NCI-H524 treated with DMSO at 0.1 percent for 48 hours (cell line): Measurements from ENCODE around the gene MAPK4.
"Not testable (repeated sequence)": the region's sequence is repeated elsewhere in the genome, so short reads cannot be mapped to it uniquely, and the experiment has no call there.

Experiments
- DNase-seq: peaks from one replicate; lab custom pipeline; 2025; lab: John Stamatoyannopoulos, UW

Gene MAPK4

GRCh38 chr18:50687491-50687890 is 127.6 kb downstream of the MAPK4 start:
- no peak for DNase-seq

- DNase-seq = no peak
Measured at GRCh38 chr18:50689578-50689977, 129.7 kb downstream of the MAPK4 start.

- DNase-seq = no peak
Measured at GRCh38 chr18:50694147-50694546, 134.3 kb downstream of the MAPK4 start.

GRCh38 chr18:50695431-50696176 is 135.7 kb downstream of the MAPK4 start:
- DNase-seq = no peak

GRCh38 chr18:50696436-50696835 is 136.5 kb downstream of the MAPK4 start:
- DNase-seq = no peak

GRCh38 chr18:50696929-50697328 is 137.0 kb downstream of the MAPK4 start:
- no peak for DNase-seq

- no peak for DNase-seq
Measured at GRCh38 chr18:50697509-50697908, 137.6 kb downstream of the MAPK4 start.

GRCh38 chr18:50700245-50701165 is 140.6 kb downstream of the MAPK4 start:
- DNase-seq = no peak

- DNase-seq = no peak
Measured at GRCh38 chr18:50704357-50704940, 144.6 kb downstream of the MAPK4 start.

- peak; percentile 76 for DNase-seq
Measured at GRCh38 chr18:50706199-50706598, 146.3 kb downstream of the MAPK4 start.

- DNase-seq = no peak
Measured at GRCh38 chr18:50706651-50707050, 146.8 kb downstream of the MAPK4 start.

- not testable (repeated sequence) for DNase-seq
Measured at GRCh38 chr18:50707297-50707696, 147.4 kb downstream of the MAPK4 start.

GRCh38 chr18:50707855-50708469 is 148.1 kb downstream of the MAPK4 start:
- no peak for DNase-seq

GRCh38 chr18:50709193-50709592 is 149.3 kb downstream of the MAPK4 start:
- no peak for DNase-seq

- peak; percentile 90 for DNase-seq
Measured at GRCh38 chr18:50711386-50711785, 151.5 kb downstream of the MAPK4 start.

- peak; percentile 20 for DNase-seq
Measured at GRCh38 chr18:50715919-50716318, 156.0 kb downstream of the MAPK4 start.

- DNase-seq = no peak
Measured at GRCh38 chr18:50716902-50717301, 157.0 kb downstream of the MAPK4 start.

- DNase-seq = no peak
Measured at GRCh38 chr18:50717563-50717962, 157.7 kb downstream of the MAPK4 start.

GRCh38 chr18:50719471-50720324 is 159.8 kb downstream of the MAPK4 start:
- DNase-seq = no peak

- DNase-seq = peak; percentile 98
Measured at GRCh38 chr18:50720325-50720674, 160.4 kb downstream of the MAPK4 start.

- no peak for DNase-seq
Measured at GRCh38 chr18:50721006-50721405, 161.1 kb downstream of the MAPK4 start.
